ENCODE measurements around the gene DIRAS2.

DNA sequence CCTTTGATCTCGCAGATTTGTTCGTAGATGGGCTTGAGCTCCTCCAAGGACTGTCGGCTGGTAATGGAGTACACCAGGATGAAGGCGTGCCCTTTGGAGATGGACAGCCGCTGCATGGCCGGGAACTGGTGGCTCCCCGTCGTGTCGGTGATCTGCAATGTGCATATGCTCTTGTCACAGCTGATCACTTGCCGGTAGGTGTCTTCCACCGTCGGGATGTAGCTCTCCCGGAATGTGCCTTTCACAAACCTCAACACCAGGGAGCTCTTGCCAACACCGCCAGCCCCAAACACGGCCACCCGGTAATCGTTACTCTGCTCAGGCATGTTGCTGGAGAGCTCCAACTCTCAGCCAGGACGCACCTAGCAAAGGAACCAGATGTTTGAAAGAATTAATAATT is 29.1 kb downstream of the DIRAS2 start:
- TF ChIP-seq PAX5 (IDR thresholded peaks at IDR 0.05; ENCODE audit: insufficient read depth, low read length, severe bottlenecking) (no peak), POLR2AphosphoS5 (IDR thresholded peaks at IDR 0.05; ENCODE audit: low read depth, low read length) (no peak)

Data from GM12891 (cell line).